Smooth muscle cell (in vitro differentiated cells): ENCODE results near the gene TTC23. TPM values are rescaled to one million over a fixed set of nuclear protein-coding genes. Genes with fewer than 3 reads are reported as not detected.
A peak's percentile ranks its signal among the peaks of the same experiment; 100 is the strongest.

ENCODE experiments used
- DNase-seq: peaks from one replicate; lab custom pipeline; 2025; ENCODE audit not compliant: unreplicated experiment; lab: John Stamatoyannopoulos, UW
- H2AFZ ChIP-seq: fragments of 200-600 bp; sonication (generic); 2 replicates; pipeline ENCODE4 v1.6.0; 2016; ENCODE audit warnings: antibody characterized with exemption, low read depth, mild to moderate bottlenecking
- H3F3A ChIP-seq: fragments of 200-600 bp; sonication (generic); 2 replicates; pipeline ENCODE4 v1.6.0; 2017; ENCODE audit warnings: antibody characterized with exemption, low read depth
- H3K27ac ChIP-seq: fragments of 200-600 bp; sonication (generic); 2 replicates; pipeline ENCODE4 v1.5.1; 2016; ENCODE audit warnings: low read depth, mild to moderate bottlenecking
- H3K27me3 ChIP-seq: fragments of 200-600 bp; sonication (generic); 2 replicates; pipeline ENCODE4 v1.6.1; 2016; ENCODE audit warnings: low read depth, mild to moderate bottlenecking
- H3K36me3 ChIP-seq: fragments of 200-600 bp; sonication (generic); 2 replicates; pipeline ENCODE4 v1.5.1; 2016; ENCODE audit warnings: low read depth
- H3K4me1 ChIP-seq: fragments of 200-600 bp; sonication (generic); 2 replicates; pipeline ENCODE4 v1.5.1; 2016; ENCODE audit warnings: low read depth
- H3K4me2 ChIP-seq: fragments of 200-600 bp; sonication (generic); 2 replicates; pipeline ENCODE4 v1.6.0; 2016; ENCODE audit warnings: mild to moderate bottlenecking
- H3K4me3 ChIP-seq: fragments of 200-600 bp; sonication (generic); 2 replicates; pipeline ENCODE4 v1.5.1; 2016; ENCODE audit warnings: mild to moderate bottlenecking
- H3K79me2 ChIP-seq: fragments of 200-600 bp; sonication (generic); 2 replicates; pipeline ENCODE4 v1.6.0; 2016; ENCODE audit warnings: low read depth, mild to moderate bottlenecking
- H3K9ac ChIP-seq: fragments of 200-600 bp; sonication (generic); 2 replicates; pipeline ENCODE4 v1.6.0; 2016; ENCODE audit warnings: low read depth
- H3K9me3 ChIP-seq: fragments of 200-600 bp; sonication (generic); replicated peaks from 2 replicates; pipeline ENCODE4 v1.5.1; 2016; ENCODE audit warnings: low read depth
- H4K20me1 ChIP-seq: fragments of 200-600 bp; sonication (generic); 2 replicates; pipeline ENCODE4 v1.6.0; 2016; ENCODE audit warnings: low read depth
- WGBS: methylation state at CpG from one replicate; pipeline ENCODE4 v1.1.7; 2016; ENCODE audit warnings: low lambda C conversion rate; 5-methylcytosine and 5-hydroxymethylcytosine counted together
- polyA plus RNA-seq: library from polyadenylated mRNA; unstranded; fragments of >200 nt; fragmentation: Nextera tagmentation; extraction: Ambion mirVana; gene quantifications from 2 replicates; pipeline ENCODE4 v1.2.1, GENCODE V29; 2016
- total RNA-seq: library from RNA; depleted of rRNA; stranded (reverse); fragments of >200 nt; gene quantifications from 2 replicates; pipeline ENCODE4 v1.2.3, GENCODE V29; 2014
- TF ChIP-seq, protein P1 (sequence below): fragments of 200-600 bp; sonication (generic); IDR thresholded peaks from 2 replicates; pipeline ENCODE4 v1.5.1; 2017; ENCODE audit warnings: borderline replicate concordance, mild to moderate bottlenecking, antibody characterized with exemption; ENCODE audit not compliant: insufficient read depth, poor library complexity, severe bottlenecking

The TTC23 gene
- total and polyA plus RNA-seq, 2 experiments from 2014 or later: 25.0 to 45.4 TPM

- H4K20me1 ChIP-seq: peaks cover under 1% of the 10 kb centered on the region
- H3K36me3 ChIP-seq: peaks cover 5% of the 10 kb centered on the region
- TF ChIP-seq, protein P1, sequence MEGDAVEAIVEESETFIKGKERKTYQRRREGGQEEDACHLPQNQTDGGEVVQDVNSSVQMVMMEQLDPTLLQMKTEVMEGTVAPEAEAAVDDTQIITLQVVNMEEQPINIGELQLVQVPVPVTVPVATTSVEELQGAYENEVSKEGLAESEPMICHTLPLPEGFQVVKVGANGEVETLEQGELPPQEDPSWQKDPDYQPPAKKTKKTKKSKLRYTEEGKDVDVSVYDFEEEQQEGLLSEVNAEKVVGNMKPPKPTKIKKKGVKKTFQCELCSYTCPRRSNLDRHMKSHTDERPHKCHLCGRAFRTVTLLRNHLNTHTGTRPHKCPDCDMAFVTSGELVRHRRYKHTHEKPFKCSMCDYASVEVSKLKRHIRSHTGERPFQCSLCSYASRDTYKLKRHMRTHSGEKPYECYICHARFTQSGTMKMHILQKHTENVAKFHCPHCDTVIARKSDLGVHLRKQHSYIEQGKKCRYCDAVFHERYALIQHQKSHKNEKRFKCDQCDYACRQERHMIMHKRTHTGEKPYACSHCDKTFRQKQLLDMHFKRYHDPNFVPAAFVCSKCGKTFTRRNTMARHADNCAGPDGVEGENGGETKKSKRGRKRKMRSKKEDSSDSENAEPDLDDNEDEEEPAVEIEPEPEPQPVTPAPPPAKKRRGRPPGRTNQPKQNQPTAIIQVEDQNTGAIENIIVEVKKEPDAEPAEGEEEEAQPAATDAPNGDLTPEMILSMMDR: no peak
- no peaks in the 10 kb centered on the region for H3K9me3 ChIP-seq
- H3K27ac ChIP-seq: peak within 1 kb of the TSS; percentile 91
- 2% methylated on average over 58 of the region's 90 CpGs for WGBS
- peak within 1 kb of the TSS; percentile 91 for H3K9ac ChIP-seq
- H3K4me2 ChIP-seq: peak within 1 kb of the TSS; percentile 95
- H3K4me1 ChIP-seq: peaks cover 31% of the 10 kb centered on the region
- peak within 1 kb of the TSS; percentile 96 for H2AFZ ChIP-seq
- peaks cover 42% of the 10 kb centered on the region for H3K79me2 ChIP-seq
- H3F3A ChIP-seq: peaks cover 4% of the 10 kb centered on the region
- DNase-seq: peak; percentile 92
- H3K27me3 ChIP-seq: no peaks in the 10 kb centered on the region
- H3K4me3 ChIP-seq: peak within 1 kb of the TSS; percentile 65
These were observed 1.8 kb upstream of the TTC23 start, which contains the start of gene LRRC28 for GRCh38 chr15:99250857-99251841. TSS of gene LRRC28 (plus strand) at chr15:99251481. CDS start at chr15:99255958, 4,477 bp downstream.

- Histone ChIP-seq H3K4me1 (peaks cover 31% of the 10 kb centered on the region), H3K4me2 (peak overlapping the region; percentile 95), H3K79me2 (peaks cover 47% of the 10 kb centered on the region), H3K27me3 (no peaks in the 10 kb centered on the region), H3K9ac (peak overlapping the region; percentile 91), H3F3A (peaks cover 4% of the 10 kb centered on the region), H4K20me1 (peaks cover 3% of the 10 kb centered on the region), H3K9me3 (no peaks in the 10 kb centered on the region), H2AFZ (peak overlapping the region; percentile 81), H3K27ac (peak overlapping the region; percentile 91), H3K36me3 (no peaks in the 10 kb centered on the region), H3K4me3 (peak overlapping the region; percentile 65)
- 10% methylated on average over 7 of the region's 7 CpGs for WGBS
- TF ChIP-seq, protein P1: no peak
- no peak for DNase-seq
These were observed 1.1 kb upstream of the TTC23 start for GRCh38 chr15:99250494-99250856.

- Histone ChIP-seq H3K4me1 (peaks cover 31% of the 10 kb centered on the region), H3K36me3 (no peaks in the 10 kb centered on the region), H3K9ac (peak overlapping the region; percentile 91), H2AFZ (peak overlapping the region; percentile 81), H3F3A (peaks cover 4% of the 10 kb centered on the region), H3K4me2 (peak overlapping the region; percentile 95), H3K27ac (peak overlapping the region; percentile 91), H3K79me2 (peaks cover 49% of the 10 kb centered on the region), H3K4me3 (peak overlapping the region; percentile 65), H4K20me1 (peaks cover 3% of the 10 kb centered on the region), H3K9me3 (no peaks in the 10 kb centered on the region), H3K27me3 (no peaks in the 10 kb centered on the region)
- no peak for DNase-seq
- TF ChIP-seq, protein P1: no peak
- 32% methylated on average over 4 of the region's 4 CpGs for WGBS
These were observed 620 bp upstream of the TTC23 start for GRCh38 chr15:99250001-99250400.
